Regular cardiac myocyte (primary cell): ENCODE results near the gene PAGE5. TPM values are rescaled to one million over a fixed set of nuclear protein-coding genes. Genes with fewer than 3 reads are reported as not detected.

Source experiments
- total RNA-seq: library from RNA; depleted of rRNA; stranded (reverse); fragments of >200 nt; gene quantifications from 2 replicates; pipeline ENCODE4 v1.2.3, GENCODE V29; 2014

PAGE5 gene, protein sequence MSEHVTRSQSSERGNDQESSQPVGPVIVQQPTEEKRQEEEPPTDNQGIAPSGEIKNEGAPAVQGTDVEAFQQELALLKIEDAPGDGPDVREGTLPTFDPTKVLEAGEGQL
- not detected in 2 replicates for total RNA-seq

DNA sequence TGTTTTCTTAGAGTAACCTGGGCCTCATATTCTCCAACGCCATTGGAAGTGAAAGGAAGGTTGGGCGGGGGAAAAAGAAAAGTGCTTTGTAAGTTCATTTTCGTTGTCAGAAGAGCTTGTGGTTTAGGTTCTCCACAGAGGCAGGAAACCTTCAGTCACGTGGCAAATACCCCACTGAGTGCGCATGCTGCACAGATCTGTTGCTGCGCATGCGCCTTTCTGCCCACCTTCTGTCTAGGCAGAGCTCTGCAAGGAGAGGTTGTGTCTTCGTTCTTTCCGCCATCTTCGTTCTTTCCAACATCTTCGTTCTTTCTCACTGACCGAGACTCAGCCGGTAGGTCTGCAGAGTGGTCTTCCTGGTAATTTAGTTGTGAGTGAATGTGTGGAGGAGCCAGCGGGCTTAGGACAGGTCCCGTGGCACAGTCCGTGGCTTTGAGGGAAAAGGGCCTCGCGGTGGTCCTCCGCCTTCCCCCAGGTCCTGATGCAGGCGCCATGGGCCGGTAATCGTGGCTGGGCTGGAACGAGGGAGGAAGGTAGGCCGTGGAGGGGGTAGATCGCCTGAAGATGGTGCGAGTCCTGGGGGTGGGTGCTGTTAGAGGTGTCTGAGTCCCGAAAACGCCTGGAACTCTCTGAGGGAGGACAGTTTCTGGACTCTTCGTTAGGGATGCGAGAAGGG, at the start of gene PAGE5:
Gene PAGE5 (plus strand): TSS at position 228 of the 676 bp plus-strand sequence. CDS start 1,037 bp downstream, outside the sequence.

GRCh38 chrX:55264816-55265215, 44.7 kb downstream of the PAGE5 start, which contains the start of gene PAGE3:
PAGE3 (minus strand) TSS chrX:55264916; CDS start chrX:55263903, 1,013 bp downstream.

Other genes starting within 250 kb of the PAGE5 start
- gene PFKFB1, start 226.2 kb upstream of the PAGE5 start, total RNA-seq, result 0.19 TPM in 1 of 2 replicates, not detected in the other
- 4.5 and 9.0 TPM in 2 replicates for gene APEX2, start 220.0 kb upstream of the PAGE5 start, total RNA-seq
- not detected in 2 replicates for gene ALAS2, start 189.4 kb upstream of the PAGE5 start, total RNA-seq
- not detected in 2 replicates for gene PAGE2B, start 145.3 kb upstream of the PAGE5 start, total RNA-seq
- not detected in 2 replicates for gene PAGE2, start 131.3 kb upstream of the PAGE5 start, total RNA-seq
- not detected in 2 replicates for gene PAGE3, start 44.6 kb downstream of the PAGE5 start, total RNA-seq
- gene MAGEH1, start 231.8 kb downstream of the PAGE5 start, total RNA-seq, result 47.2 and 48.5 TPM in 2 replicates